Upper lobe of left lung (tissue), 4 donors: Measurements from ENCODE around the gene TSPEAR.

Experiments
- POLR2A ChIP-seq, 4 donors: fragments of 450-650 bp; IDR thresholded peaks; one replicate each; pipeline ENCODE4 v1.5.1; 2016 to 2017; ENCODE audit warnings: antibody characterized with exemption in 4 of 4, mild to moderate bottlenecking in 2 of 4
- TF ChIP-seq, protein P1 (sequence below), 6 experiments: fragments of 450-650 bp in 4 of 6; fragments of 200-600 bp in 2 of 6; sonication (generic) in 2 of 6; IDR thresholded peaks; one replicate each; pipeline ENCODE4 v1.5.1; 2016 to 2019; ENCODE audit warnings: antibody characterized with exemption in 6 of 6

DNA sequence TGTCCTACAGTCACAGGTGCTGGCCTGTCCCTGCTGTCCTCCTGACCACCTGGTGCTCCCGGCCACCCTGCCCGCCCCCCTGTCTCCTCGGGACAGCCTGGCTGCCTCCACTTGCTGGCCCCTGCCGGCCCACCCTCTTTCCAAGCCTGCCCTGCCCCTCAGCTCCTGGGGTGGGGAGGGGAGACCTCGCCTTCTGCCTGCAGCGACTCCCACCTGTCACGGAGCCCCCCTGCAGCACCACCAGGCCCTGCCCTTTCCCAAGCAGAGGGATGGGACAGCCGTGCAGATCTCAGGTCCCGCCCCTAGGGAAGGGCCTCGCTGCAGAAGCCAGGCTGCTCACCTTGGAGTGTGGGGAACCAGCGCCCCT is 248.6 kb downstream of the TSPEAR start:
- TF ChIP-seq, protein P1, sequence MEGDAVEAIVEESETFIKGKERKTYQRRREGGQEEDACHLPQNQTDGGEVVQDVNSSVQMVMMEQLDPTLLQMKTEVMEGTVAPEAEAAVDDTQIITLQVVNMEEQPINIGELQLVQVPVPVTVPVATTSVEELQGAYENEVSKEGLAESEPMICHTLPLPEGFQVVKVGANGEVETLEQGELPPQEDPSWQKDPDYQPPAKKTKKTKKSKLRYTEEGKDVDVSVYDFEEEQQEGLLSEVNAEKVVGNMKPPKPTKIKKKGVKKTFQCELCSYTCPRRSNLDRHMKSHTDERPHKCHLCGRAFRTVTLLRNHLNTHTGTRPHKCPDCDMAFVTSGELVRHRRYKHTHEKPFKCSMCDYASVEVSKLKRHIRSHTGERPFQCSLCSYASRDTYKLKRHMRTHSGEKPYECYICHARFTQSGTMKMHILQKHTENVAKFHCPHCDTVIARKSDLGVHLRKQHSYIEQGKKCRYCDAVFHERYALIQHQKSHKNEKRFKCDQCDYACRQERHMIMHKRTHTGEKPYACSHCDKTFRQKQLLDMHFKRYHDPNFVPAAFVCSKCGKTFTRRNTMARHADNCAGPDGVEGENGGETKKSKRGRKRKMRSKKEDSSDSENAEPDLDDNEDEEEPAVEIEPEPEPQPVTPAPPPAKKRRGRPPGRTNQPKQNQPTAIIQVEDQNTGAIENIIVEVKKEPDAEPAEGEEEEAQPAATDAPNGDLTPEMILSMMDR (IDR thresholded peaks at IDR 0.05) = no peak
- TF ChIP-seq POLR2A (IDR thresholded peaks at IDR 0.05) = no peak
